A549 (cell line): ENCODE measurements around the gene C19orf12. TPM values are rescaled to one million over a fixed set of nuclear protein-coding genes. Genes with fewer than 3 reads are reported as not detected.

Experiments
- ATAC-seq, 2 experiments: fragments of 200-7000 bp in 1 of 2; fragments of >200 bp in 1 of 2; cut with Nextera tagmentation in 1 of 2; cut with Tn5 transposase in 1 of 2; 3 replicates each; pipeline versions ENCODE4 v1.8.0 to v1.9.1; 2018 to 2020; ENCODE audit warnings: mild to moderate bottlenecking in 1 of 2, moderate library complexity in 1 of 2
- CTCF ChIA-PET: fragments of 300-600 bp; sonication (Branson Sonifier 250); formaldehyde crosslinking; extraction: SDS; loops from one replicate; lab custom pipeline; 2021; ENCODE audit warnings: antibody characterized with exemption, inconsistent platforms; lab: Yijun Ruan, JAX
- POLR2A ChIA-PET: fragments of 350-600 bp; formaldehyde crosslinking; extraction: SDS; loops from one replicate; lab custom pipeline; 2021; ENCODE audit warnings: antibody characterized with exemption, inconsistent platforms; lab: Yijun Ruan, JAX
- DNase-seq, 2 experiments: peaks; one replicate each; pipeline versions ENCODE4 v3.0.0 to v3.0.0-alpha.2; 2011 to 2016; ENCODE audit warnings: low read depth in 1 of 2, low spot score in 1 of 2
- FAIRE-seq: peaks from 2 replicates; lab custom pipeline; 2011; peaks lifted over from hg19 to GRCh38; lab: Jason Lieb, UNC
- H3K27ac ChIP-seq, 2 experiments: fragments of >200 bp; sonication (Bioruptor Twin); formaldehyde crosslinking; 3 replicates each; pipeline ENCODE4 v1.5.1; 2016 to 2017
- H3K4me1 ChIP-seq: fragments of >200 bp; sonication (Bioruptor Twin); formaldehyde crosslinking; 3 replicates; pipeline ENCODE4 v1.6.1; 2016
- H3K4me2 ChIP-seq: fragments of >200 bp; sonication (Bioruptor Twin); formaldehyde crosslinking; 3 replicates; pipeline ENCODE4 v1.6.1; 2016
- H3K4me3 ChIP-seq: fragments of >200 bp; sonication (Bioruptor Twin); formaldehyde crosslinking; 3 replicates; pipeline ENCODE4 v1.5.1; 2016
- H3K9me3 ChIP-seq: fragments of >200 bp; sonication (Bioruptor Twin); formaldehyde crosslinking; 3 replicates; pipeline ENCODE4 v1.6.1; 2016
- CBX2 ChIP-seq: fragments of 200-600 bp; sonication (generic); IDR thresholded peaks from 2 replicates; pipeline ENCODE4 v1.6.1; 2016; ENCODE audit warnings: low read depth, mild to moderate bottlenecking, borderline replicate concordance
- EHF ChIP-seq: fragments of 250-450 bp; sonication (Bioruptor Pico); IDR thresholded peaks from 2 replicates; pipeline ENCODE4 v1.5.0; 2020; ENCODE audit warnings: mild to moderate bottlenecking
- FOSB ChIP-seq: fragments of 250-450 bp; sonication (Bioruptor Pico); IDR thresholded peaks from 2 replicates; pipeline ENCODE4 v1.5.0; 2020; ENCODE audit warnings: mild to moderate bottlenecking, moderate library complexity
- HDAC2 ChIP-seq: fragments of 200-600 bp; sonication (generic); IDR thresholded peaks from 2 replicates; pipeline ENCODE4 v1.6.1; 2016
- HOXA7 ChIP-seq: fragments of 250-450 bp; sonication (Bioruptor Pico); IDR thresholded peaks from 2 replicates; pipeline ENCODE4 v1.5.0; 2020; ENCODE audit warnings: mild to moderate bottlenecking, moderate library complexity
- HOXB5 ChIP-seq: fragments of 250-450 bp; sonication (Bioruptor Pico); IDR thresholded peaks from 2 replicates; pipeline ENCODE4 v1.5.0; 2020; ENCODE audit warnings: mild to moderate bottlenecking, moderate library complexity
- JUN ChIP-seq, 2 experiments: fragments of >200 bp; sonication (Bioruptor Twin); formaldehyde crosslinking; IDR thresholded peaks; 2 replicates in 1 of 2; 3 replicates in 1 of 2; pipeline ENCODE4 v1.6.1; 2016 to 2017
- KDM5A ChIP-seq: fragments of 200-600 bp; sonication (generic); IDR thresholded peaks from 2 replicates; pipeline ENCODE4 v1.6.1; 2016; ENCODE audit warnings: antibody characterized with exemption, mild to moderate bottlenecking
- NFE2L2 ChIP-seq: fragments of 150-350 bp; conservative IDR thresholded peaks from 2 replicates; pipeline ENCODE4 v1.6.1; 2014; ENCODE audit warnings: low read length
- RNF2 ChIP-seq: fragments of 200-600 bp; sonication (generic); IDR thresholded peaks from 2 replicates; pipeline ENCODE4 v1.6.1; 2016; ENCODE audit warnings: low read depth, mild to moderate bottlenecking, antibody characterized with exemption, moderate library complexity, borderline replicate concordance
- SMC3 ChIP-seq: fragments of >200 bp; sonication (Bioruptor Twin); formaldehyde crosslinking; IDR thresholded peaks from 3 replicates; pipeline ENCODE4 v1.6.1; 2018; ENCODE audit warnings: inconsistent platforms
- TP53 ChIP-seq: fragments of 250-450 bp; sonication (Bioruptor Pico); IDR thresholded peaks from 2 replicates; pipeline ENCODE4 v1.5.0; 2021; ENCODE audit warnings: mild to moderate bottlenecking, moderate library complexity
- ZC3H11A ChIP-seq: fragments of 450-650 bp; IDR thresholded peaks from 2 replicates; pipeline ENCODE4 v1.6.1; 2014; ENCODE audit warnings: antibody characterized with exemption, mild to moderate bottlenecking
- WGBS: methylation state at CpG from one replicate; pipeline ENCODE4 v1.1.6; 2017; ENCODE audit errors: missing lambda C conversion rate; 5-methylcytosine and 5-hydroxymethylcytosine counted together
- polyA plus RNA-seq, 4 experiments: library from polyadenylated mRNA; depleted of rRNA in 3 of 4; stranded (reverse); fragments of >200 nt; fragmentation: RNase III in 1 of 4; extraction: RNeasy Plus Mini Kit Qiagen cat#74134 plus additional on column Dnase treatment in 1 of 4; gene quantifications; 2 replicates in 3 of 4; 3 replicates in 1 of 4; pipeline ENCODE4 v1.2.3, GENCODE V29; 2011 to 2017
- TF ChIP-seq, protein P1 (sequence below): fragments of >200 bp; sonication (Bioruptor Twin); formaldehyde crosslinking; IDR thresholded peaks from 3 replicates; pipeline ENCODE4 v1.5.1; 2016
- TF ChIP-seq, protein P2 (sequence below): fragments of >200 bp; sonication (Bioruptor Twin); formaldehyde crosslinking; IDR thresholded peaks from 3 replicates; pipeline ENCODE4 v1.6.1; 2016
- TF ChIP-seq, protein P3 (sequence below): fragments of >200 bp; sonication (Bioruptor Twin); formaldehyde crosslinking; IDR thresholded peaks from 2 replicates; pipeline ENCODE4 v1.6.1; 2016
- TF ChIP-seq, protein P4 (sequence below): fragments of 250-450 bp; sonication (Bioruptor Pico); IDR thresholded peaks from 2 replicates; pipeline ENCODE4 v1.5.0; 2021; ENCODE audit warnings: mild to moderate bottlenecking, moderate library complexity, borderline replicate concordance

C19orf12 gene
- polyA plus RNA-seq, 2 of the 4 experiments (the other 2 are of a cell fraction) = 34.3 to 35.2 TPM

DNA sequence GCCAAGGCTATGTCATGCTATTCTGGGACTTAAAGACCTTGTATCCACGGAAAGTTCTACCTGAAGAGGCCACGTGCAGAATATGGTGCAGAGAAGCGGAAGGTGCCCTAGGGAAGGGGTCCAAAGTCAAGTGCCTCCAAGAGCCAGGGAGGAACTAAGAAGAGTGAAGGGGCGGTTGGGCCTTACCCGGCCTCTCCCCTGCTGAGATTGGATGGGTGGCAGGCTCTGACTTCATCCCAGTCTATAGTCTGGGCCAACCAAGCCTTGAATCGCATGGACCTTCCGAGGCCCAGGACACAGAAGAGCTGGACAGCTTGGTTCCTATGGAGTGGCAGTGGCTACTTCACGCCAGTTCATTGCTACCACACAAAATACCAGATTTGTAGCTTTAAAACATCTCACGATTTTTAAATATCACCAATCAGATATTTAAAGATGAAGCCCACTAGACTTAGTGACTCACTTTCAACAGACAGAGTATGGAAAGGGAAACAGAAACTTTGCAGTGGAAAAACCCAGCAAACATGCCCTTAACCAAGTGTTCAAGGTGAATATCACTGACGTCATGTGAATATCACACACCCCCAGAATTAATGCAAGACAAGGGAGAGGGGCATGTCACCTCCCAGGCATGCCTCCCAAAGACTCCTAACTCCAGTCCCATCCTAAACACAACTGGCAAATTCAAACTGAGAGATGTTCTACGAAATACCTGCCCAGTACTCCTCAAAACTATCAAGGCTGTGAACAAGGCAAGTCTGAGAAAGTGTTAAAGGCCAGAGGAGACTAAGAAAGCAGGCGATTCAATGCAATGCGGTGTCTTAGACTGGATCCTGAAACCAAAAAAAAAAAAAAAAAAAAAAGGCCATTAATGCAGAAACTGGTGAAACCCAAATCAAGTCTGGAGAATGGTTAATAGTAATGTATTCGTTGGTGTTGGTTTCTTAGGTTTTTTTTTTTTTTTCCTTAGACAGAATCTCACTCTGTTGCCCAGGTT is 10.2 kb downstream of the C19orf12 start:
- ATAC-seq (no peak), DNase-seq (no peak), FAIRE-seq (peak; percentile 36)
- CTCF ChIA-PET = interaction anchor here (0.6 to 14.1 kb wide), 13 partner anchors 9 to 280 kb away, joined by 3 to 490 read pairs (median 4); partner anchors contain the start of gene POP4
- H3K9me3 ChIP-seq = no peaks in the 10 kb centered on the region
- POLR2A ChIA-PET = interaction anchor here (1.0 kb wide), 1 partner anchor 10 kb away, joined by 3 read pairs; the partner anchor contains the start of gene C19orf12
- TF ChIP-seq CBX2 (no peak), ZC3H11A (no peak), TP53 (CRISPR knock-in tag) (no peak), EHF (CRISPR knock-in tag) (no peak), FOSB (no peak), HDAC2 (no peak), NFE2L2 (no peak), HOXA7 (CRISPR knock-in tag) (no peak), SMC3 (no peak), RNF2 (no peak), JUN (IDR thresholded peaks at IDR 0.05) (no peak)
- TF ChIP-seq, protein P1, sequence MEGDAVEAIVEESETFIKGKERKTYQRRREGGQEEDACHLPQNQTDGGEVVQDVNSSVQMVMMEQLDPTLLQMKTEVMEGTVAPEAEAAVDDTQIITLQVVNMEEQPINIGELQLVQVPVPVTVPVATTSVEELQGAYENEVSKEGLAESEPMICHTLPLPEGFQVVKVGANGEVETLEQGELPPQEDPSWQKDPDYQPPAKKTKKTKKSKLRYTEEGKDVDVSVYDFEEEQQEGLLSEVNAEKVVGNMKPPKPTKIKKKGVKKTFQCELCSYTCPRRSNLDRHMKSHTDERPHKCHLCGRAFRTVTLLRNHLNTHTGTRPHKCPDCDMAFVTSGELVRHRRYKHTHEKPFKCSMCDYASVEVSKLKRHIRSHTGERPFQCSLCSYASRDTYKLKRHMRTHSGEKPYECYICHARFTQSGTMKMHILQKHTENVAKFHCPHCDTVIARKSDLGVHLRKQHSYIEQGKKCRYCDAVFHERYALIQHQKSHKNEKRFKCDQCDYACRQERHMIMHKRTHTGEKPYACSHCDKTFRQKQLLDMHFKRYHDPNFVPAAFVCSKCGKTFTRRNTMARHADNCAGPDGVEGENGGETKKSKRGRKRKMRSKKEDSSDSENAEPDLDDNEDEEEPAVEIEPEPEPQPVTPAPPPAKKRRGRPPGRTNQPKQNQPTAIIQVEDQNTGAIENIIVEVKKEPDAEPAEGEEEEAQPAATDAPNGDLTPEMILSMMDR = no peak
- TF ChIP-seq, protein P2, sequence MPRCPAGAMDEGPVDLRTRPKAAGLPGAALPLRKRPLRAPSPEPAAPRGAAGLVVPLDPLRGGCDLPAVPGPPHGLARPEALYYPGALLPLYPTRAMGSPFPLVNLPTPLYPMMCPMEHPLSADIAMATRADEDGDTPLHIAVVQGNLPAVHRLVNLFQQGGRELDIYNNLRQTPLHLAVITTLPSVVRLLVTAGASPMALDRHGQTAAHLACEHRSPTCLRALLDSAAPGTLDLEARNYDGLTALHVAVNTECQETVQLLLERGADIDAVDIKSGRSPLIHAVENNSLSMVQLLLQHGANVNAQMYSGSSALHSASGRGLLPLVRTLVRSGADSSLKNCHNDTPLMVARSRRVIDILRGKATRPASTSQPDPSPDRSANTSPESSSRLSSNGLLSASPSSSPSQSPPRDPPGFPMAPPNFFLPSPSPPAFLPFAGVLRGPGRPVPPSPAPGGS = no peak
- no peak overlapping the region for H3K4me3 ChIP-seq
- no peak overlapping the region for H3K4me2 ChIP-seq
- no peak overlapping the region for H3K27ac ChIP-seq
- no peaks in the 10 kb centered on the region for H3K4me1 ChIP-seq
- WGBS = 88% methylated on average over 14 of the region's 14 CpGs

DNA sequence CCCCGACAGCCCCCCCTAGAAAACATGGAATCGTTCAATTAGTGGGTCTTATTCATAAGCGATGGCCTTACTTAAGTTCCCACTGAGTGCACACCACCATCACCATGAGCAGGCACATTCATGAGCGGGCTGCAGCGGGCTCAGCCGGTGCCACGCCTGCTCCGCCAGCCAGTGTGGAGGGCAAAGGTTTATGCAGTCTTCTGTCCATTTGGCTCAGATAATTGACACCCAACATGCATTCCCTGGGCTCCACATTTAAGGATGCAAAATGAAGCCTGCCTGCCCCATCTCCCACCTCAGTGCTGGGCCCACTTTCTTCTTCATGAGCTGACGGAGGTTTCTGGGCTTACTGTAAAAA is 12.1 kb downstream of the C19orf12 start:
- DNase-seq (no peak), ATAC-seq (no peak), FAIRE-seq (no peak)
- POLR2A ChIA-PET = no interaction called here
- CTCF ChIA-PET = interaction anchor here (0.6 to 7.5 kb wide), 4 partner anchors 9 to 94 kb away, joined by 3 to 60 read pairs (median 3); no protein-coding TSS in a partner anchor
- H3K4me3 ChIP-seq = no peak overlapping the region
- H3K9me3 ChIP-seq = no peaks in the 10 kb centered on the region
- TF ChIP-seq, protein P3, sequence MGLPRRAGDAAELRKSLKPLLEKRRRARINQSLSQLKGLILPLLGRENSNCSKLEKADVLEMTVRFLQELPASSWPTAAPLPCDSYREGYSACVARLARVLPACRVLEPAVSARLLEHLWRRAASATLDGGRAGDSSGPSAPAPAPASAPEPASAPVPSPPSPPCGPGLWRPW = no peak
- TF ChIP-seq KDM5A (no peak), NFE2L2 (no peak), HOXB5 (CRISPR knock-in tag) (no peak)
- TF ChIP-seq, protein P4, sequence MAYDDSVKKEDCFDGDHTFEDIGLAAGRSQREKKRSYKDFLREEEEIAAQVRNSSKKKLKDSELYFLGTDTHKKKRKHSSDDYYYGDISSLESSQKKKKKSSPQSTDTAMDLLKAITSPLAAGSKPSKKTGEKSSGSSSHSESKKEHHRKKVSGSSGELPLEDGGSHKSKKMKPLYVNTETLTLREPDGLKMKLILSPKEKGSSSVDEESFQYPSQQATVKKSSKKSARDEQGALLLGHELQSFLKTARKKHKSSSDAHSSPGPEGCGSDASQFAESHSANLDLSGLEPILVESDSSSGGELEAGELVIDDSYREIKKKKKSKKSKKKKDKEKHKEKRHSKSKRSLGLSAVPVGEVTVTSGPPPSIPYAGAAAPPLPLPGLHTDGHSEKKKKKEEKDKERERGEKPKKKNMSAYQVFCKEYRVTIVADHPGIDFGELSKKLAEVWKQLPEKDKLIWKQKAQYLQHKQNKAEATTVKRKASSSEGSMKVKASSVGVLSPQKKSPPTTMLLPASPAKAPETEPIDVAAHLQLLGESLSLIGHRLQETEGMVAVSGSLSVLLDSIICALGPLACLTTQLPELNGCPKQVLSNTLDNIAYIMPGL = no peak
- H3K27ac ChIP-seq = no peak overlapping the region
- H3K4me1 ChIP-seq = no peaks in the 10 kb centered on the region
- H3K4me2 ChIP-seq = no peak overlapping the region
- 91% methylated on average over 9 of the region's 9 CpGs for WGBS
